HepG2 (cell line): ENCODE data around the gene CDK6. TPM values are rescaled to one million over a fixed set of nuclear protein-coding genes. Genes with fewer than 3 reads are reported as not detected.

Source experiments
- CENPT ChIP-seq: sonication (generic); formaldehyde crosslinking; IDR thresholded peaks from 2 replicates; pipeline ENCODE4 v1.8.0; 2022; ENCODE audit warnings: low read depth, mild to moderate bottlenecking, moderate library complexity, missing genetic modification reagents
- FOXC1 ChIP-seq: sonication (generic); formaldehyde crosslinking; IDR thresholded peaks from 2 replicates; pipeline ENCODE4 v1.8.0; 2022; ENCODE audit warnings: mild to moderate bottlenecking, missing genetic modification reagents, borderline replicate concordance
- FOXM1 ChIP-seq: sonication (generic); formaldehyde crosslinking; IDR thresholded peaks from 2 replicates; pipeline ENCODE4 v1.5.0; 2020; ENCODE audit warnings: missing genetic modification reagents
- KDM6A ChIP-seq: IDR thresholded peaks from 2 replicates; pipeline ENCODE4 v1.6.1; 2016; ENCODE audit warnings: low read depth
- MIER2 ChIP-seq: IDR thresholded peaks from 2 replicates; pipeline ENCODE4 v1.6.1; 2016; ENCODE audit warnings: missing biosample characterization, missing genetic modification reagents
- POLR2AphosphoS5 ChIP-seq: IDR thresholded peaks from 2 replicates; pipeline ENCODE4 v1.6.1; 2012; ENCODE audit warnings: low read depth, low read length
- REST ChIP-seq, 2 experiments: IDR thresholded peaks; 2 replicates each; pipeline ENCODE4 v1.6.1; 2011 to 2012; ENCODE audit warnings: low read length in 2 of 2, borderline replicate concordance in 1 of 2, low read depth in 1 of 2, mild to moderate bottlenecking in 1 of 2, moderate library complexity in 1 of 2
- U2AF1 ChIP-seq: fragments of 200-400 bp; formaldehyde crosslinking; optimal IDR thresholded peaks from 2 replicates; pipeline ENCODE3; 2017; ENCODE audit warnings: mild to moderate bottlenecking, low read depth, low read length
- YEATS4 ChIP-seq: sonication (generic); formaldehyde crosslinking; IDR thresholded peaks from 2 replicates; pipeline ENCODE4 v1.4.0; 2020; ENCODE audit warnings: missing genetic modification reagents, borderline replicate concordance
- ZNF20 ChIP-seq: sonication (generic); formaldehyde crosslinking; IDR thresholded peaks from 2 replicates; pipeline ENCODE4 v1.4.0; 2020; ENCODE audit warnings: mild to moderate bottlenecking, moderate library complexity, missing genetic modification reagents
- ZNF256 ChIP-seq: sonication (generic); formaldehyde crosslinking; conservative IDR thresholded peaks from 2 replicates; pipeline ENCODE4 v1.4.0; 2020; ENCODE audit warnings: missing genetic modification reagents
- ZNF574 ChIP-seq: sonication (generic); formaldehyde crosslinking; IDR thresholded peaks from 2 replicates; pipeline ENCODE4 v1.4.0; 2020; ENCODE audit warnings: missing genetic modification reagents
- ZNF614 ChIP-seq: IDR thresholded peaks from 2 replicates; pipeline ENCODE4 v1.6.1; 2018; ENCODE audit warnings: missing biosample characterization, missing genetic modification reagents, inconsistent platforms, borderline replicate concordance
- ZNF713 ChIP-seq: sonication (generic); formaldehyde crosslinking; IDR thresholded peaks from 2 replicates; pipeline ENCODE4 v1.4.0; 2020; ENCODE audit warnings: mild to moderate bottlenecking, missing genetic modification reagents
- ZNF788 ChIP-seq: sonication (generic); formaldehyde crosslinking; IDR thresholded peaks from 2 replicates; pipeline ENCODE4 v1.5.0; 2020; ENCODE audit warnings: mild to moderate bottlenecking, missing genetic modification reagents, borderline replicate concordance
- ZNF883 ChIP-seq: sonication (generic); formaldehyde crosslinking; IDR thresholded peaks from 2 replicates; pipeline ENCODE4 v1.5.1; 2020; ENCODE audit warnings: mild to moderate bottlenecking, missing genetic modification reagents; ENCODE audit errors: not compliant biosample characterization
- polyA plus RNA-seq, 8 experiments: library from polyadenylated mRNA; depleted of rRNA in 3 of 8; stranded (reverse) in 7 of 8; unstranded in 1 of 8; fragments of >200 nt; fragmentation: Illumina TruSeq in 4 of 8; extraction: Trizol in 4 of 8; gene quantifications; 2 replicates each; pipeline versions ENCODE4 v1.2.1 to v1.2.3, GENCODE V29; 2011 to 2016; ENCODE audit warnings: low read depth in 4 of 8, missing spikeins in 1 of 8, mixed read lengths in 1 of 8; ENCODE audit not compliant: insufficient read depth in 1 of 8
- total RNA-seq, 5 experiments: library from RNA; depleted of rRNA; stranded (reverse); fragments of >200 nt; fragmentation: Illumina TruSeq; extraction: Trizol; gene quantifications; 2 replicates each; pipeline ENCODE4 v1.2.3, GENCODE V29; 2016; ENCODE audit warnings: low read depth in 1 of 5
- TF ChIP-seq, protein P1 (sequence below), 2 experiments: fragments of 450-650 bp in 1 of 2; sonication (generic) in 1 of 2; formaldehyde crosslinking; IDR thresholded peaks; 2 replicates each; pipeline versions ENCODE4 v1.5.0 to v1.8.0; 2020 to 2022; ENCODE audit warnings: mild to moderate bottlenecking in 1 of 2, missing genetic modification reagents in 1 of 2
- TF ChIP-seq, protein P2 (sequence below): IDR thresholded peaks from 2 replicates; pipeline ENCODE4 v1.6.1; 2016; ENCODE audit warnings: missing biosample characterization, missing genetic modification reagents, low read depth

Gene CDK6
- total and polyA plus RNA-seq, 2 of the 13 experiments (the other 11 are each of a cell fraction or from before 2014, with no cell fraction given) = 34.6 to 90.8 TPM

- TF ChIP-seq ZNF574 (CRISPR knock-in tag) (peak; percentile 74), FOXM1 (CRISPR knock-in tag) (0 out of 2 replicates have a peak, but pooled peaks have one; percentile 35), KDM6A (no peak), ZNF788 (peak; percentile 43; the same call in 1 of the 2 replicates), ZNF256 (CRISPR knock-in tag) (0 out of 2 replicates have a peak, but pooled peaks have one; percentile 40), YEATS4 (CRISPR knock-in tag) (peak; percentile 49; the same call in 1 of the 2 replicates), FOXC1 (no peak), POLR2AphosphoS5 (peak; percentile 46; the same call in 1 of the 2 replicates), REST (IDR thresholded peaks at IDR 0.05; ENCODE audit: borderline replicate concordance in 1 of 2, low read depth in 1 of 2, low read length in 2 of 2) (peak in 1 of 2 experiments; percentile 10; a peak in 1 of 4 replicates), MIER2 (CRISPR knock-in tag) (no peak), U2AF1 (no peak), ZNF713 (CRISPR knock-in tag) (no peak), CENPT (no peak), ZNF883 (CRISPR knock-in tag) (peak; percentile 72), ZNF614 (peak; percentile 73; the same call in 1 of the 2 replicates), ZNF20 (CRISPR knock-in tag) (no peak)
- TF ChIP-seq, protein P1, sequence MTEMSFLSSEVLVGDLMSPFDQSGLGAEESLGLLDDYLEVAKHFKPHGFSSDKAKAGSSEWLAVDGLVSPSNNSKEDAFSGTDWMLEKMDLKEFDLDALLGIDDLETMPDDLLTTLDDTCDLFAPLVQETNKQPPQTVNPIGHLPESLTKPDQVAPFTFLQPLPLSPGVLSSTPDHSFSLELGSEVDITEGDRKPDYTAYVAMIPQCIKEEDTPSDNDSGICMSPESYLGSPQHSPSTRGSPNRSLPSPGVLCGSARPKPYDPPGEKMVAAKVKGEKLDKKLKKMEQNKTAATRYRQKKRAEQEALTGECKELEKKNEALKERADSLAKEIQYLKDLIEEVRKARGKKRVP (CRISPR knock-in tag; IDR thresholded peaks at IDR 0.05) = peak in 1 of 2 experiments; percentile 49; a peak in 1 of 4 replicates
- TF ChIP-seq, protein P2, sequence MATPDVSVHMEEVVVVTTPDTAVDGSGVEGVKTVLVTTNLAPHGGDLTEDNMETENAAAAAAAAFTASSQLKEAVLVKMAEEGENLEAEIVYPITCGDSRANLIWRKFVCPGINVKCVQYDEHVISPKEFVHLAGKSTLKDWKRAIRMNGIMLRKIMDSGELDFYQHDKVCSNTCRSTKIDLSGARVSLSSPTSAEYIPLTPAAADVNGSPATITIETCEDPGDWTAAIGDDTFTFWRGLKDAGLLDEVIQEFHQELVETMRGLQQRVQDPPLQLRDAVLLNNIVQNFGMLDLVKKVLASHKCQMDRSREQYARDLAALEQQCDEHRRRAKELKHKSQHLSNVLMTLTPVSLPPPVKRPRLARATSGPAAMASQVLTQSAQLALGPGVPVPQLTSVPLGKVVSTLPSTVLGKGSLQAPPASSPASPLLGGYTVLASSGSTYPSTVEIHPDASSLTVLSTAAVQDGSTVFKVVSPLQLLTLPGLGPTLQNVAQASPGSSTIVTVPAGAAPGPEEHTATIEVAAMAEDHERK = peak; percentile 58
Measured at GRCh38 chr7:92833766-92834506, 2.4 kb downstream of the CDK6 start (continued).
